GM23248 (cell line): ENCODE measurements around the gene TTC9C. TPM values are rescaled to one million over a fixed set of nuclear protein-coding genes. Genes with fewer than 3 reads are reported as not detected.

Experiments used
- DNase-seq: peaks from one replicate; pipeline ENCODE4 v3.0.0-alpha.2; 2015
- H2AFZ ChIP-seq: fragments of 200-600 bp; sonication (generic); 2 replicates; pipeline ENCODE4 v1.6.1; 2016; ENCODE audit warnings: antibody characterized with exemption
- H3F3A ChIP-seq: fragments of 200-600 bp; sonication (generic); 2 replicates; pipeline ENCODE4 v1.6.1; 2016; ENCODE audit warnings: mild to moderate bottlenecking, antibody characterized with exemption, mixed run types; ENCODE audit not compliant: insufficient read depth
- H3K27ac ChIP-seq: fragments of 200-600 bp; sonication (generic); 2 replicates; pipeline ENCODE4 v1.5.1; 2016; ENCODE audit warnings: mild to moderate bottlenecking
- H3K27me3 ChIP-seq: fragments of 200-600 bp; sonication (generic); replicated peaks from 2 replicates; pipeline ENCODE4 v1.6.1; 2016; ENCODE audit warnings: mild to moderate bottlenecking; ENCODE audit not compliant: insufficient read depth
- H3K36me3 ChIP-seq: fragments of 200-600 bp; sonication (generic); 2 replicates; pipeline ENCODE4 v1.6.1; 2016; ENCODE audit warnings: low read depth, mild to moderate bottlenecking
- H3K4me1 ChIP-seq: fragments of 200-600 bp; sonication (generic); 2 replicates; pipeline ENCODE4 v1.6.1; 2016; ENCODE audit warnings: mild to moderate bottlenecking; ENCODE audit not compliant: insufficient read depth
- H3K4me2 ChIP-seq: fragments of 200-600 bp; sonication (generic); one replicate; pipeline ENCODE4 v1.6.1; 2016; ENCODE audit warnings: mild to moderate bottlenecking; ENCODE audit not compliant: unreplicated experiment
- H3K4me3 ChIP-seq: fragments of 200-600 bp; sonication (generic); 2 replicates; pipeline ENCODE4 v1.5.1; 2016; ENCODE audit warnings: mild to moderate bottlenecking
- H3K79me2 ChIP-seq: fragments of 200-600 bp; sonication (generic); 2 replicates; pipeline ENCODE4 v1.6.1; 2016; ENCODE audit warnings: mild to moderate bottlenecking; ENCODE audit not compliant: insufficient read depth
- H3K9ac ChIP-seq: fragments of 200-600 bp; sonication (generic); 2 replicates; pipeline ENCODE4 v1.6.1; 2016; ENCODE audit warnings: mild to moderate bottlenecking
- H3K9me2 ChIP-seq: fragments of 200-600 bp; sonication (generic); 2 replicates; pipeline ENCODE4 v1.6.1; 2016; ENCODE audit warnings: mixed run types, mild to moderate bottlenecking, moderate library complexity; ENCODE audit not compliant: insufficient read depth
- H3K9me3 ChIP-seq: fragments of 200-600 bp; sonication (generic); one replicate; pipeline ENCODE4 v1.6.1; 2017; ENCODE audit warnings: low read depth
- H4K20me1 ChIP-seq: fragments of 200-600 bp; sonication (generic); 2 replicates; pipeline ENCODE4 v1.6.0; 2016; ENCODE audit not compliant: insufficient read depth
- EZH2 ChIP-seq: fragments of 200-600 bp; sonication (generic); IDR thresholded peaks from 2 replicates; pipeline ENCODE4 v1.6.1; 2018; ENCODE audit warnings: antibody characterized with exemption, mild to moderate bottlenecking; ENCODE audit not compliant: insufficient read depth, poor library complexity, severe bottlenecking
- EZH2phosphoT487 ChIP-seq: fragments of 200-600 bp; sonication (generic); IDR thresholded peaks from 2 replicates; pipeline ENCODE4 v1.6.1; 2018; ENCODE audit warnings: antibody characterized with exemption, moderate library complexity, mild to moderate bottlenecking, low read depth; ENCODE audit not compliant: insufficient read depth
- WGBS, 2 experiments: methylation state at CpG; one replicate each; pipeline ENCODE4 v1.1.6; 2015 to 2017; ENCODE audit warnings: low lambda C conversion rate in 2 of 2, low coverage in 1 of 2; ENCODE audit errors: missing lambda C conversion rate in 2 of 2; 5-methylcytosine and 5-hydroxymethylcytosine counted together
- in situ Hi-C: fragments of 300-500 bp; cut with MboI; formaldehyde crosslinking; loops from 2 replicates; pipeline ENCODE4 v1.15.0; 2020
- polyA plus RNA-seq: library from polyadenylated mRNA; unstranded; fragments of >200 nt; fragmentation: Nextera tagmentation; extraction: Ambion mirVana; gene quantifications from 2 replicates; pipeline ENCODE4 v1.2.1, GENCODE V29; 2016
- total RNA-seq: library from RNA; depleted of rRNA; stranded (reverse); fragments of >200 nt; shearing (Covaris generic); gene quantifications from 2 replicates; pipeline ENCODE4 v1.2.3, GENCODE V29; 2014; rRNA removed

TTC9C gene
- total and polyA plus RNA-seq, 2 experiments from 2014 or later = 28.9 to 40.1 TPM

DNA sequence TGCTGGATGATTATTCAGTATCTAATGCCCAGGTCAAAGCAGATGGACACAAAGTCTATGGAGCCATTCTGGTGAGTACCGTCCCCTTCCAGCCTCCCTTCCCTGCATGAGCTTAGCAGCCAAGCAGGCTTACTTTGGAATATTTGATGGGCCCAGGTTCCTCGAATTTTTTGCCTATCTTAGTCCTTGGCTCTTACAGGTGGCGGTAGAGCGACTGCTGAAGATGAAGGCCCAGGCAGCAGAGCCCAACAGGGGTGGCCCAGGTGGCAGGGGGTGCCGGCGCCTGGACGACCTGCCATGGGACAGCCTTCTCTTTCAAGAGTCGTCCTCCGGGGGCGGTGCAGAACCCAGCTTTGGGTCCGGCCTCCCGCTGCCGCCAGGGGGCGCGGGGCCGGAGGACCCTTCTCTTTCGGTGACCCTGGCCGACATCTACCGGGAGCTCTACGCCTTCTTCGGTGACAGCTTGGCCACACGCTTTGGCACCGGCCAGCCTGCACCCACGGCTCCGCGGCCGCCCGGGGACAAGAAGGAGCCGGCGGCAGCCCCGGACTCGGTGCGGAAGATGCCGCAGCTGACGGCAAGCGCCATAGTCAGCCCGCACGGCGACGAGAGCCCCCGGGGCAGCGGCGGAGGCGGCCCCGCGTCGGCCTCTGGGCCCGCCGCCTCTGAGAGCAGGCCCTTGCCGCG is 58.2 kb downstream of the TTC9C start:
- DNase-seq = peak; percentile 92
- H3K27me3 ChIP-seq = no peaks in the 10 kb centered on the region
- H3K4me3 ChIP-seq = peak overlapping the region; percentile 87
- no peaks in the 10 kb centered on the region for H3K9me3 ChIP-seq
- H3K36me3 ChIP-seq = 0 out of 2 replicates have a peak, but pooled peaks cover 4% of the 10 kb centered on the region
- peak overlapping the region; percentile 73 for H2AFZ ChIP-seq
- in situ Hi-C loops = no loop called here
- H3K4me2 ChIP-seq = peak overlapping the region; percentile 81
- TF ChIP-seq EZH2phosphoT487 (no peak), EZH2 (no peak)
- H4K20me1 ChIP-seq = no peaks in the 10 kb centered on the region
- H3K9ac ChIP-seq = peak overlapping the region; percentile 94
- H3K9me2 ChIP-seq = no peaks in the 10 kb centered on the region
- WGBS, 2 experiments = 0 to 2% methylated on average over 34 to 38 of the region's 51 CpGs
- peaks cover 26% of the 10 kb centered on the region for H3F3A ChIP-seq
- peaks cover 31% of the 10 kb centered on the region for H3K4me1 ChIP-seq
- peak overlapping the region; percentile 95 for H3K27ac ChIP-seq
- peaks cover 52% of the 10 kb centered on the region for H3K79me2 ChIP-seq

DNA sequence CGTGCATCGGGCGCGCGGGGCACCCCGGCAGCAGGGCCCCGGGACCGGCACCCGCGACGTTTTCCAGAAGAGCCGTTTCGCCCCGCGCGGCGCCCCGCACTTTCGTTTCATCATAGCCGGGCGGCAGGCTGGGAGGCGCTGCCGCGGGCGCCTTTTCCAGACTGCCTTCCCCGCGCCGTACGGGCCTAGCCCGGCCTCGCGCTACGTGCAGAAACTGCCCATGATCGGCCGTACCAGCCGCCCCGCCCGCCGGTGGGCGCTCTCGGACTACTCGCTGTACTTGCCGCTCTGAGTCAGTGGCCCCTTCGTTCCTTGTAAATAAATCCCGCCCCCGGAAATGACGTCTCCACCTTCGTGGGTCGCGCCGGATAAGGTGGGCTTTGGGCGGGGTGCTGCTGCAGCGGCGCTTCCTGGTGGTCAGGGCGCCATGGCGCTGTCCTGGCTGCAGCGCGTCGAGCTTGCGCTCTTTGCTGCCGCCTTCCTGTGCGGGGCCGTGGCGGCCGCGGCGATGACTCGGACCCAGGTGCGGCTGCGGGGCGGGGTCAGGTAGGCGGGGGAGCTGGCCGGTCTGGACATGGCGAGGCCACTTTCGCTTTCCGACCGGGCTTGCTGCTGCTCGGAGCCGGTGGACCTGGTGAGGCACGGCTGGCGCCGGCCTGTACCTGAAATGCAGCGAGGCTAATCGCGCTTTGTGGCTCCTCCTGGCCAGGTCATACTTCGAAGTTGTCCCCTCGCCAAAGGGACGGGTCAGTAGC is 58.9 kb downstream of the TTC9C start, which contains the start of gene TMEM179B:
TSS of gene TMEM179B (plus strand) at position 398 of the 755 bp plus-strand sequence. CDS start at position 428, 30 bp downstream.
- H3K27me3 ChIP-seq = no peaks in the 10 kb centered on the region
- H3K4me3 ChIP-seq = peak within 1 kb of the TSS; percentile 87
- no peaks in the 10 kb centered on the region for H3K9me3 ChIP-seq
- H3K27ac ChIP-seq = peak within 1 kb of the TSS; percentile 95
- H2AFZ ChIP-seq = peak within 1 kb of the TSS; percentile 73
- H3K4me2 ChIP-seq = peak within 1 kb of the TSS; percentile 82
- peaks cover 33% of the 10 kb centered on the region for H3K4me1 ChIP-seq
- H3K9me2 ChIP-seq = no peaks in the 10 kb centered on the region
- H3K9ac ChIP-seq = peak within 1 kb of the TSS; percentile 94
- TF ChIP-seq EZH2phosphoT487 = no peak
- TF ChIP-seq EZH2 = no peak
- H4K20me1 ChIP-seq = no peaks in the 10 kb centered on the region
- peak; percentile 100 for DNase-seq
- peaks cover 28% of the 10 kb centered on the region for H3F3A ChIP-seq
- H3K36me3 ChIP-seq = 0 out of 2 replicates have a peak, but pooled peaks cover 4% of the 10 kb centered on the region
- 1% methylated on average over 85 to 87 of the region's 88 CpGs for WGBS, 2 experiments
- in situ Hi-C loops = no loop called here
- peaks cover 52% of the 10 kb centered on the region for H3K79me2 ChIP-seq

Other genes starting within 250 kb of the TTC9C start
- gene AHNAK, start 181.7 kb upstream of the TTC9C start, total RNA-seq = 548 and 557 TPM in 2 replicates
- 163 and 167 TPM in 2 replicates for gene AHNAK, start 181.7 kb upstream of the TTC9C start, polyA plus RNA-seq
- gene EEF1G, start 154.6 kb upstream of the TTC9C start, total RNA-seq = 1,322 and 1,677 TPM in 2 replicates
- 533 and 544 TPM in 2 replicates for gene EEF1G, start 154.6 kb upstream of the TTC9C start, polyA plus RNA-seq
- 6.1 and 7.7 TPM in 2 replicates for gene TUT1, start 137.0 kb upstream of the TTC9C start, total RNA-seq
- gene TUT1, start 137.0 kb upstream of the TTC9C start, polyA plus RNA-seq = 11.1 and 12.1 TPM in 2 replicates
- gene MTA2, start 126.6 kb upstream of the TTC9C start, total RNA-seq = 98.8 and 114 TPM in 2 replicates
- 26.3 and 28.9 TPM in 2 replicates for gene MTA2, start 126.6 kb upstream of the TTC9C start, polyA plus RNA-seq
- 43.4 and 47.2 TPM in 2 replicates for gene EML3, start 115.7 kb upstream of the TTC9C start, total RNA-seq
- 32.8 and 34.8 TPM in 2 replicates for gene EML3, start 115.7 kb upstream of the TTC9C start, polyA plus RNA-seq
- gene ROM1, start 115.2 kb upstream of the TTC9C start, total RNA-seq = 3.4 and 6.5 TPM in 2 replicates
- 5.4 and 8.8 TPM in 2 replicates for gene ROM1, start 115.2 kb upstream of the TTC9C start, polyA plus RNA-seq
- gene B3GAT3, start 106.5 kb upstream of the TTC9C start, total RNA-seq = 32.1 and 35.6 TPM in 2 replicates
- 44.2 and 46.7 TPM in 2 replicates for gene B3GAT3, start 106.5 kb upstream of the TTC9C start, polyA plus RNA-seq
- 307 and 312 TPM in 2 replicates for gene GANAB, start 81.9 kb upstream of the TTC9C start, total RNA-seq
- 224 and 225 TPM in 2 replicates for gene GANAB, start 81.9 kb upstream of the TTC9C start, polyA plus RNA-seq
- gene INTS5, start 75.2 kb upstream of the TTC9C start, total RNA-seq = 26.4 and 30.4 TPM in 2 replicates
- 17.1 and 18.9 TPM in 2 replicates for gene INTS5, start 75.2 kb upstream of the TTC9C start, polyA plus RNA-seq
- gene C11orf98, start 63.3 kb upstream of the TTC9C start, total RNA-seq = 16.6 and 24.2 TPM in 2 replicates
- 76.8 and 77.9 TPM in 2 replicates for gene C11orf98, start 63.3 kb upstream of the TTC9C start, polyA plus RNA-seq
- gene CSKMT, start 63.2 kb upstream of the TTC9C start, total RNA-seq = 5.4 and 6.1 TPM in 2 replicates
- gene CSKMT, start 63.2 kb upstream of the TTC9C start, polyA plus RNA-seq = 2.9 and 3.6 TPM in 2 replicates
- 2.3 and 5.9 TPM in 2 replicates for gene UQCC3, start 56.8 kb upstream of the TTC9C start, total RNA-seq
- 14.5 and 15.1 TPM in 2 replicates for gene UQCC3, start 56.8 kb upstream of the TTC9C start, polyA plus RNA-seq
- 5.8 and 12.6 TPM in 2 replicates for gene LBHD1, start 56.2 kb upstream of the TTC9C start, total RNA-seq
- gene LBHD1, start 56.2 kb upstream of the TTC9C start, polyA plus RNA-seq = 3.6 and 4.3 TPM in 2 replicates
- gene UBXN1, start 49.4 kb upstream of the TTC9C start, total RNA-seq = 131 and 135 TPM in 2 replicates
- gene UBXN1, start 49.4 kb upstream of the TTC9C start, polyA plus RNA-seq = 84.0 and 85.3 TPM in 2 replicates
- gene LRRN4CL, start 39.0 kb upstream of the TTC9C start, total RNA-seq = 6.9 and 12.3 TPM in 2 replicates
- 2.1 and 2.3 TPM in 2 replicates for gene LRRN4CL, start 39.0 kb upstream of the TTC9C start, polyA plus RNA-seq
- gene BSCL2, start 21.1 kb upstream of the TTC9C start, total RNA-seq = 51.0 and 63.5 TPM in 2 replicates
- gene BSCL2, start 21.1 kb upstream of the TTC9C start, polyA plus RNA-seq = 74.5 and 79.0 TPM in 2 replicates
- gene GNG3, start 20.8 kb upstream of the TTC9C start, total RNA-seq = not detected in 2 replicates
- 0.29 TPM in 1 of 2 replicates, not detected in the other for gene GNG3, start 20.8 kb upstream of the TTC9C start, polyA plus RNA-seq
- 2.9 and 5.0 TPM in 2 replicates for gene HNRNPUL2, start 1.0 kb upstream of the TTC9C start, total RNA-seq
- 2.1 and 3.1 TPM in 2 replicates for gene HNRNPUL2, start 1.0 kb upstream of the TTC9C start, polyA plus RNA-seq
- gene ZBTB3, start 25.7 kb downstream of the TTC9C start, total RNA-seq = 6.6 and 8.0 TPM in 2 replicates
- gene ZBTB3, start 25.7 kb downstream of the TTC9C start, polyA plus RNA-seq = 4.9 and 5.5 TPM in 2 replicates
- gene POLR2G, start 33.1 kb downstream of the TTC9C start, total RNA-seq = 61.2 and 73.3 TPM in 2 replicates
- 154 and 156 TPM in 2 replicates for gene POLR2G, start 33.1 kb downstream of the TTC9C start, polyA plus RNA-seq
- 11.6 and 22.5 TPM in 2 replicates for gene TAF6L, start 42.9 kb downstream of the TTC9C start, total RNA-seq
- 8.2 and 9.1 TPM in 2 replicates for gene TAF6L, start 42.9 kb downstream of the TTC9C start, polyA plus RNA-seq
- gene TMEM179B, start 58.9 kb downstream of the TTC9C start, total RNA-seq = 73.3 and 151 TPM in 2 replicates
- 140 and 150 TPM in 2 replicates for gene TMEM179B, start 58.9 kb downstream of the TTC9C start, polyA plus RNA-seq
- 32.0 and 33.4 TPM in 2 replicates for gene TMEM223, start 63.5 kb downstream of the TTC9C start, total RNA-seq
- gene TMEM223, start 63.5 kb downstream of the TTC9C start, polyA plus RNA-seq = 31.4 and 34.2 TPM in 2 replicates
- gene NXF1, start 77.0 kb downstream of the TTC9C start, total RNA-seq = 25.0 and 32.0 TPM in 2 replicates
- 51.1 and 53.3 TPM in 2 replicates for gene NXF1, start 77.0 kb downstream of the TTC9C start, polyA plus RNA-seq
- 43.9 and 45.7 TPM in 2 replicates for gene STX5, start 103.6 kb downstream of the TTC9C start, total RNA-seq
- 32.0 and 34.0 TPM in 2 replicates for gene STX5, start 103.6 kb downstream of the TTC9C start, polyA plus RNA-seq
- gene TEX54, start 104.4 kb downstream of the TTC9C start, total RNA-seq = not detected in 2 replicates
- gene TEX54, start 104.4 kb downstream of the TTC9C start, polyA plus RNA-seq = 0.44 TPM in 1 of 2 replicates, not detected in the other
- 41.4 and 50.4 TPM in 2 replicates for gene WDR74, start 111.1 kb downstream of the TTC9C start, total RNA-seq
- gene WDR74, start 111.1 kb downstream of the TTC9C start, polyA plus RNA-seq = 33.6 and 34.3 TPM in 2 replicates
- gene SLC3A2, start 152.4 kb downstream of the TTC9C start, total RNA-seq = 290 and 301 TPM in 2 replicates
- gene SLC3A2, start 152.4 kb downstream of the TTC9C start, polyA plus RNA-seq = 310 and 319 TPM in 2 replicates
- gene CHRM1, start 192.9 kb downstream of the TTC9C start, total RNA-seq = not detected in 2 replicates
- not detected in 2 replicates for gene CHRM1, start 192.9 kb downstream of the TTC9C start, polyA plus RNA-seq